HT1080 (cell line): ENCODE measurements around the gene GEMIN2. TPM values are rescaled to one million over a fixed set of nuclear protein-coding genes. Genes with fewer than 3 reads are reported as not detected.
"Not testable (repeated sequence)": the region's sequence is repeated elsewhere in the genome, so short reads cannot be mapped to it uniquely, and the experiment has no call there.

Source experiments
- DNase-seq: peaks from one replicate; pipeline ENCODE4 v3.0.0-alpha.2; 2015; ENCODE audit warnings: low read depth
- total RNA-seq: library from RNA; depleted of rRNA; stranded (reverse); fragments of >200 nt; shearing (Covaris generic); gene quantifications from 2 replicates; pipeline ENCODE4 v1.2.3, GENCODE V29; 2014

GEMIN2 gene
- total RNA-seq, 1 experiment from 2014 or later = 36.2 TPM

DNA sequence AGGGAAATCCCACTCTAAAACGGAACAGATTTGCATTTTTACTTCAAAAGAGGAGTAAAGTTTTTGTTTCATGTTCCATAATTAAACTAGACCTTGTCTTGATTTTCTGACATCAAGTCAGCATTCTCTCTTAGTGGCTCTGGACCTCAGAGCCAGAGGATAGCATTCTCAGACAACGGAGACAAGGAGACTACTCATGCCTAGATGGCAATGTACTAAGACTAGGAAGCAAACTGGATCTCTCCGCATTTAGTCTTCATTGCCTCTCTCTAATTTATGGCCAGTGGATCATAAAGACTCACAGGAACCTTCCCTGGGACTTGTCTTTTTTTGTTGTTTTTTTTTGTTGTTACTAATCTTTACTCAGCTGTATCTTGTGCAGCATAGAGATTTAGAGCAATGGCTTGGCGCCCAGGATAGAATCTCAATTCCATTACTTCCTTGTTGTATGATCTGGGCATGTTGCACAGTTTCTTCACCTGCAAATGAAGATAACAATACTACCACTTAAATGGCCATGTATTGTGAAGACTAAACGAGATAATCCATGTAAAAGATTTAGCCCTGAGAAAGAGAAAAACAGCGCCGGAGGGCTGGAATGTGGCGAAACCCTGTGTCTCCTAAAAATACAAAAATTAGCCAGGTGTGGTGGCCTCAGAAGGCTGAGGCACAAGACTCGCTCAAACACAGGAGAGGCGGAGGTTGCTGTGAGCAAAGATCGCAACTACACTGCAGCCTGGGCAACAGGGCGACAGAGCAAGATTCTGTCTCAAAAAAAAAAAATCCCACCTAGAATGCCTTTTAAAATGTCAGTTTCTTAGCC is 4.0 kb upstream of the GEMIN2 start:
- DNase-seq = no peak

GRCh38 chr14:39113685-39114072 is 444 bp upstream of the GEMIN2 start:
- DNase-seq = no peak

- DNase-seq = no peak
Observed at GRCh38 chr14:39122330-39123138, 8.4 kb downstream of the GEMIN2 start.

- DNase-seq = not testable (repeated sequence)
Observed at GRCh38 chr14:39137835-39138234, 23.7 kb downstream of the GEMIN2 start.

- no peak for DNase-seq
Observed at GRCh38 chr14:39138440-39138839, 24.3 kb downstream of the GEMIN2 start.

- no peak for DNase-seq
Observed at GRCh38 chr14:39140170-39140569, 26.0 kb downstream of the GEMIN2 start.

GRCh38 chr14:39141623-39142022 is 27.5 kb downstream of the GEMIN2 start:
- DNase-seq = not testable (repeated sequence)

DNA sequence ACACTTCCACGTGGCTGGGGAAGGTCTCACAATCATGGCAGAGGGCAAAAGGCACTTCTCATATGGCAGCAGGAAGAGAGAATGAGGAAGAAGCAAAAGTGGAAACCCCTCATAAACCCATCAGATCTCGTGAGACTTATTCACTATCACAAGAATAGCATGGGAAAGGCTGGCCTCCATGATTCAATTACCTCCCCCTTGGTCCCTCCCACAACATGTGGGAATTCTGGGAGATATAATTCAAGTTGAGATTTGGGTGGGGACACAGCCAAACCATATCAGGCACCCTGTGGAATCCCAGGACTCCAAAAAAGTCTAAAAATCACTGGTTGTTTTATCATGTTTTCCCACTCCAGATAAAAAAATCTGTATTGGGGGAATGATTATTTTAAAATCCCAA is 29.1 kb downstream of the GEMIN2 start:
- DNase-seq = not testable (repeated sequence)

DNA sequence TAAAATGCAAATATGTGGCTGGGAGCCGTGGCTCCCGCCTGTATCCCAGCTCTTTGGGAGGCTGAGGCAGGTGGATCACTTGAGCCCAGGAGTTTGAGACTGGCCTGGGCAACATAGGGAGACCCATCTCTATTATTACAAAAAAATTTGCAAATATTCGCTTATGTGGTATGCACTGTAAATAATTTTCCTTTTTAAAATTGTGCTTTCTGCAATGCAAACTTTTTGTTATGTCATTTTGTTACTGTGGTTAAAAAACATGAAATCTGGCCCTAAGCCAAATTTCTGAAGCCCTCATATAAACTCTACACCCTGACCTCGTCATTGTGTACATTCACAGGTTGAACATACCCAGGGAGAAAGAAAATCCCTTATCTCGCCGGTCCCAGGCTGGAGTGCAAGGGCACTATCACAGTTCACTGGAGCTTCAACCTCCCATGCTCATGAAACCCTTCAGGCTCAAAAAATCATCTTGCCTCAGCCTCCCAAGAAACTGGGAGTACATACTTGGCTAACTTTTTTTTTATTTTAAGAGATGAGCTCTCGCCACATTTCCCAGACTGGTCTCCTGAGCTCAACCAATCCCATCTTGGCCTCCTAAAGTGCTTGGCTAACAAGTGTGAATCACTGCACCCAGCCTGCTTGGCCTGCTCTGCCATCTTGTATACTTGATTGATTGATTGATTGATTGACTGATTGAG is 31.3 kb downstream of the GEMIN2 start:
- DNase-seq = no peak

DNA sequence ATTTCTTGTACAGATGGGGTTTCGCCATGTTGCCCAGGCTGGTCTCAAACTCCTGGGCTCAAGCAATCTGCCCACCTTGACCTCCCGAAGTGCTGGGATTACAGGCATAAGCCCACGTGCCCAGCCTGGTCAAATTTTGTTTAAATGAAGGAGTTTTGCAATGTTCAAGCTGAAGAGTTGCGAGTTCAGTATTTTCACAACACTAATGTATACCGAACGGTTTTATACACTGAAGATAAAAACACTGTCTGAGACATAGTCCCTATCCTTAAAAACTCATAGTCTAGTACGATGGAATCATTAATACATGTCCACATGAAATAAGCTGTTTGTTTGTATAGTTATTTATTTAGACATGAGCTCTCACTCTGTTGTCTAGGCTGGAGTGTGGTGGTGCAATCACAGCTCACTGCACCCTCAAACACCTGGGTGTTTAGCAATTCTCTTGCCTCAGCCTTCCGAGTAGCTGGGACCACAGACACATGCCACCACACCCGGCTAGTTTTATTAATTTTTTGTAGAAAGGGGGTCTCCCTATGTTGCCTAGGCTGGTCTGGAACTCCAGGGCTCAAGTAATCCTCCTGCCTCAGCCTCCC is 40.6 kb downstream of the GEMIN2 start:
- DNase-seq = no peak

GRCh38 chr14:39157491-39157890 is 43.4 kb downstream of the GEMIN2 start:
- DNase-seq = no peak

DNA sequence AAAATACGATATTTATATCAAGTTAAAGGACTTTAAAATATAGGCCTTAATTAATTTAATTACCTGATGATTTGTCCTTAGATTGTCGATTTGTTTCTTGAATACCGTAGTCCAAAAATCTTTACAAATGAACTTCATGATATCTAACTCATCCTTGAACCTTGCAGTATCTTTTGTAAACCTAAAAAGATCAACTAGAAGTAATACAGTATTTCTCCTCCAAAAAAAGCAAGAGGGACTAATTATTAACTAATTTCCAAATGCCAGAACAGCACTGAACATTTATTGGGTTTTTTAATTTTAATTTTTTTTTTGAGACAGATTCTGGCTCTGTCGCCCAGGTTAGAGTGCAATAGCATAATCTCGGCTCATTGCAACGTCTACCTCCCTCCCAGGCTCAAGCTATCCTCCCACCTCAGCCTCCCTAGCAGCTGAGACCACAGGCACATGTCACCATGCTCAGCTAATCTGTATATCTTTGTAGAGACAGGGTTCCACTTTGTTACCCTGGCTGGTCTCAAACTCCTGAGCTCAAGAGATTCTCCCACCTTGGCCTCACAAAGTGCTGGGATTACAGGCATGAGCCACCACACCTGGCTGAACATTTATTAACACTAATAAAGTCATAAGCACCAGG is 44.2 kb downstream of the GEMIN2 start:
- DNase-seq = no peak

DNA sequence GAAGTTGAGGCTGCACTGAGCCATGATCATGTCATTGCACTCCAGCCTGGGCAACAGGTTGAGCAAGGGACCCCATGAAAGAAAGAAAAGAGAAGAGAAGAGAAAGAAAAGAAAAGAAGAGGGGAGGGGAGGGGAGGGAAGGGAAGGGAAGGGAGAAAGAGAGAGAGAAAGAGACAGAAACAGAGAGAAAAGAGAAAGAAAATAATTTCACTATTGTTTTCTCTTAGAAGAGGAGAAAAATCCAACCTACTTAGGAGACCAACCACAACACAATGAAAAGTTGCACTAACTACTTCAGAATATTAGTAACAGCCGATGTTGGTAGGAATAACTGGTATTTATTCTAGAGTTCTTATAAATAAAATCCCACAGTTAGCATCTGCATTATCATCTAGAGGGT is 46.4 kb downstream of the GEMIN2 start:
- DNase-seq = no peak

DNA sequence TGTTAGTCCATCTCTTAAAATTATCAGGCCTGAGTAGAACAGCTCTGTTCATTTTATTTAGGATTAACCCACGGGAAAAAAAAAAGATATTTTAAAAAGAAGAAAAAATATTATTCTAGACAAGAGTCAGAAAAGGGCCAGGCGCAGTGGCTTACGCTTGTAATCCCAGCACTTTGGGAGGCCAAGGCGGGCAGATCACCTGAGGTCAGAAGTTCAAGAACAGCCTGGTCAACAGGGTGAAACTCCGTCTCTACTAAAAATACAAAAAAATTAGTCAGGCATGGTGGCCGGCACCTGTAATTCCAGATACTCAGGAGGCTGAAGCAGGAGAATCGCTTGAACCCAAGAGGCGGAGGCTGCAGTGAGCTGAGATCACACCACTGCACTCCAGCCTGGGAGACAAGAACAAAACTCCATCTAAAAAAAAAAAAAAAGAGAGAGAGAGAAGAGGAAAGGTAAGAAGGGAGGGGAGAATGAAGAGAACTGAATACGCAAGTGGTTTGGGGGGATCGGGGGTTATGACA is 53.7 kb downstream of the GEMIN2 start:
- not testable (repeated sequence) for DNase-seq

- no peak for DNase-seq
Observed at GRCh38 chr14:39168591-39168990, 54.5 kb downstream of the GEMIN2 start.

DNA sequence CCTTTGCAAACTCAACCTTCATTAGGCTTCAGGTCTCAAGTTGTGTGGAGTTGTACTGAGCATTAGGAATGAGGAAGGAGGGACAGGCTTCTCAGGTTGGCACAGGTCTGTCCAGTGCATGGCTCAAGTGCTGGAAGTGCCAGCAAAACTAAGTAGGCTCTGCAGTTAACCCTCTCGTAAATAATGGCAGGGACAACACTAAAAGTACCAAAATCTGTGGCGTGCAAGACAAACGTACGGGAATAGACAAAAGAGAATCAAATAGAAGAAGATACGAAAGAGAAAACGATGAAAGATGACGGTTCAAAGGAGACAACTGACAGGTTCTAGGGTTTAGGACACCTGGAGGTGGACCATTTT is 55.4 kb downstream of the GEMIN2 start:
- no peak for DNase-seq

- no peak for DNase-seq
Observed at GRCh38 chr14:39173198-39173597, 59.1 kb downstream of the GEMIN2 start.

- DNase-seq = peak; percentile 99
Observed at GRCh38 chr14:39174560-39175444, 60.7 kb downstream of the GEMIN2 start, which contains the start of gene PNN. Gene PNN, plus strand, starts transcription at chr14:39175254. Its CDS starts 26 bp downstream, at chr14:39175280.

DNA sequence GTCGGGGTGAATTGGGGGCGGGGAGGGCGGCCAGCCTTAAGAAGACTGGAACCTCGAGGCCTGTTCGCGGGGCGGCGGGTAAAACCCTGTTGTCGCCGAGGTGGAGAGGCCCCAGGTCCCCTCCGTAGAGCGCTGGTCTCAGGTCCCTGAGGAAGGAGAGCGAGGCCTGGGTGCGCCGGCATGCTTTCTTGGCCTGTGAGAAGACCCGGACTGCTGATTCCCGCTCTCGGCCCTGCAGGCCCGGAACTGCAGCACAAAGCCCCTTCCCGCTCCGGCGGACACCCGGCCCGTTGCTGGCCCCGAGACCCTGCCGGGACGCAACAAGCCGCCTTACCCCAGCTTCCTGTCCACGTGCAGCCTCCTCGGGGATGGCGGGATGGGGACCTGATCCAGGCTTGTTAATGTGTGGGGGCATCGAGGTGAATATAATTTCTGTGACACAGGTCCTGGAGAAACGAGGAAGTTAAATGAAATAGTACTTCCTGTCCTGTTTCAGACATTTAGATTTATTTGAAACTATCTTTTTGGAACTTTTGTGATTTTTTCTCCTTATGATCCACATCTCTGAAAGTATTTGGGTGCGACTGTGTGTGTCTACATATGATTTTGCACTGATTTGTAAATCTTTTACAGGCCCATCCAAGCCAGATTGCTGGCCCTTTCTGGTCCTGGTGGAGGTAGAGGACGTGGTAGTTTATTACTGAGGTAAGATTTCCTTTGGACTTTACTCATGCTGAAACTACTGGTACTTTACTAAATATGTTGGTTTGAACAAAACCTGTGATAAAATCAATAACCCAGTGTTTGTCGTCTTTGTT is 61.5 kb downstream of the GEMIN2 start:
- peak; percentile 52 for DNase-seq
